Endothelial cell of umbilical vein (primary cell): ENCODE data around the gene MRPL57. TPM values are rescaled to one million over a fixed set of nuclear protein-coding genes. Genes with fewer than 3 reads are reported as not detected.
A peak's percentile ranks its signal among the peaks of the same experiment; 100 is the strongest.

Experiments
- BruUV-seq: library from RNA; stranded (reverse); fragments of 400-500 nt; replicated peaks from 2 replicates; lab custom pipeline; 2021; lab: Mats Ljungman, UMichigan
- CTCF ChIA-PET: fragments of 300-600, 350-600 bp; sonication (Branson Sonifier 250); formaldehyde crosslinking; loops from one replicate; lab custom pipeline; 2021; ENCODE audit warnings: antibody characterized with exemption, inconsistent platforms; lab: Charles Lee
- POLR2A ChIA-PET: fragments of 300-600, 350-600 bp; sonication (Branson Sonifier 250); formaldehyde crosslinking; loops from one replicate; lab custom pipeline; 2021; ENCODE audit warnings: antibody characterized with exemption, inconsistent platforms; lab: Charles Lee
- DNase-seq: peaks from one replicate; pipeline ENCODE4 v3.0.0-alpha.2; 2011; ENCODE audit warnings: low read depth, low spot score
- FAIRE-seq: peaks from 2 replicates; lab custom pipeline; 2011; peaks lifted over from hg19 to GRCh38; lab: Jason Lieb, UNC
- H2AFZ ChIP-seq: 2 replicates; pipeline ENCODE4 v1.6.0; 2012; ENCODE audit warnings: low read depth, low read length, control low read depth, inconsistent platforms
- H3K27ac ChIP-seq: 2 replicates; pipeline ENCODE4 v1.5.1; 2011; ENCODE audit warnings: low read depth, mild to moderate bottlenecking, control low read depth, low read length, moderate library complexity; ENCODE audit not compliant: insufficient read depth
- H3K27me3 ChIP-seq, 2 experiments: 2 replicates each; pipeline versions ENCODE4 v1.6.0 to v1.6.1; 2011; ENCODE audit warnings: low read length in 2 of 2, mixed read lengths in 1 of 2; ENCODE audit not compliant: control insufficient read depth in 2 of 2, insufficient read depth in 2 of 2
- H3K36me3 ChIP-seq, 2 experiments: 2 replicates in 1 of 2; 3 replicates in 1 of 2; pipeline ENCODE4 v1.5.1; 2011; ENCODE audit warnings: low read length in 2 of 2, mild to moderate bottlenecking in 1 of 2, moderate library complexity in 1 of 2; ENCODE audit not compliant: control insufficient read depth in 2 of 2, insufficient read depth in 2 of 2; ENCODE audit errors: extremely low read depth in 1 of 2
- H3K4me1 ChIP-seq: 3 replicates; pipeline ENCODE4 v1.5.1; 2011; ENCODE audit warnings: mild to moderate bottlenecking, low read length; ENCODE audit not compliant: control insufficient read depth, insufficient read depth; ENCODE audit errors: extremely low read depth
- H3K4me2 ChIP-seq: 2 replicates; pipeline ENCODE4 v1.6.1; 2011; ENCODE audit warnings: low read length, control low read depth, mixed read lengths; ENCODE audit not compliant: insufficient read depth
- H3K4me3 ChIP-seq, 3 experiments: fragments of 200-600 bp in 1 of 3; sonication (generic), shearing (Covaris generic) in 1 of 3; replicated peaks in 1 of 3; 2 replicates each; pipeline ENCODE4 v1.5.1; 2011 to 2016; ENCODE audit warnings: control low read depth in 3 of 3, low read length in 3 of 3, mild to moderate bottlenecking in 2 of 3, inconsistent platforms in 1 of 3, low read depth in 1 of 3, moderate library complexity in 1 of 3; ENCODE audit not compliant: insufficient read depth in 1 of 3
- H3K79me2 ChIP-seq: 2 replicates; pipeline ENCODE4 v1.6.0; 2012; ENCODE audit warnings: low read length, inconsistent platforms; ENCODE audit not compliant: control insufficient read depth, insufficient read depth
- H3K9ac ChIP-seq: replicated peaks from 2 replicates; pipeline ENCODE3; 2011; ENCODE audit warnings: low read length, control low read depth; ENCODE audit not compliant: insufficient read depth; ENCODE audit errors: extremely low read depth
- H3K9me1 ChIP-seq: replicated peaks from 3 replicates; pipeline ENCODE4 v1.6.0; 2011; ENCODE audit warnings: mild to moderate bottlenecking, low read length; ENCODE audit not compliant: control insufficient read depth, insufficient read depth; ENCODE audit errors: extremely low read depth
- H3K9me3 ChIP-seq: replicated peaks from 2 replicates; pipeline ENCODE4 v1.5.1; 2012; ENCODE audit warnings: low read length, inconsistent platforms; ENCODE audit not compliant: control insufficient read depth, insufficient read depth
- H4K20me1 ChIP-seq: replicated peaks from 2 replicates; pipeline ENCODE3; 2011; ENCODE audit warnings: mild to moderate bottlenecking, low read length; ENCODE audit not compliant: control insufficient read depth, insufficient read depth; ENCODE audit errors: extremely low read depth
- EZH2 ChIP-seq: IDR thresholded peaks from 2 replicates; pipeline ENCODE4 v1.6.1; 2012; ENCODE audit warnings: borderline replicate concordance, low read depth, mild to moderate bottlenecking, moderate library complexity, low read length, inconsistent platforms; ENCODE audit not compliant: severe bottlenecking
- GATA2 ChIP-seq: IDR thresholded peaks from 2 replicates; pipeline ENCODE4 v1.7.0; 2011; ENCODE audit warnings: low read depth, mild to moderate bottlenecking, moderate library complexity, mixed read lengths, low read length; ENCODE audit not compliant: insufficient read length, insufficient read depth
- JUN ChIP-seq: IDR thresholded peaks from 2 replicates; pipeline ENCODE4 v1.6.1; 2011; ENCODE audit warnings: borderline replicate concordance, low read depth; ENCODE audit not compliant: insufficient read length, insufficient read depth
- MYC ChIP-seq: IDR thresholded peaks from one replicate; pipeline ENCODE4 v1.6.1; 2011; ENCODE audit warnings: mild to moderate bottlenecking, low read depth, low read length
- POLR2A ChIP-seq: IDR thresholded peaks from 2 replicates; pipeline ENCODE4 v1.6.1; 2012; ENCODE audit warnings: low read depth, mild to moderate bottlenecking, control low read depth, low read length
- POLR2AphosphoS5 ChIP-seq: IDR thresholded peaks from 2 replicates; pipeline ENCODE4 v1.6.1; 2012; ENCODE audit warnings: low read depth, mild to moderate bottlenecking, control low read depth, low read length, moderate library complexity; ENCODE audit not compliant: insufficient read depth
- dilution Hi-C: fragments of 300-500 bp; cut with MboI; formaldehyde crosslinking; loops from one replicate; pipeline ENCODE4 v1.15.0; 2019; ENCODE audit warnings: low sequenced_read_pairs; ENCODE audit not compliant: extremely low pct_ligation_motif_present
- intact Hi-C: fragments of 100-400 bp; cut with micrococcal nuclease; formaldehyde crosslinking; loops from one replicate; pipeline ENCODE4 v1.10.0; 2022
- polyA plus RNA-seq, 4 experiments: library from polyadenylated mRNA; depleted of rRNA in 3 of 4; stranded (reverse) in 3 of 4; unstranded in 1 of 4; fragments of >200 nt; gene quantifications; 2 replicates each; pipeline versions ENCODE4 v1.2.1 to v1.2.3, GENCODE V29; 2011 to 2012; ENCODE audit warnings: missing spikeins in 1 of 4
- total RNA-seq: library from RNA; stranded (reverse); gene quantifications from 2 replicates; pipeline ENCODE4 v1.2.3, GENCODE V29; 2021
- TF ChIP-seq, protein P1 (sequence below): IDR thresholded peaks from 2 replicates; pipeline ENCODE4 v1.6.1; 2011; ENCODE audit not compliant: insufficient read depth, insufficient read length
- TF ChIP-seq, protein P2 (sequence below), 2 donors: IDR thresholded peaks; 1 replicate in 1 of 2; 2 replicates in 1 of 2; pipeline ENCODE4 v1.5.1; 2011; ENCODE audit warnings: low read length in 2 of 2, mild to moderate bottlenecking in 2 of 2, moderate library complexity in 2 of 2, control low read depth in 1 of 2, inconsistent platforms in 1 of 2, low read depth in 1 of 2; ENCODE audit not compliant: insufficient read depth in 1 of 2; ENCODE audit errors: extremely low read depth in 1 of 2

Gene MRPL57
- total and polyA plus RNA-seq, 2 donors (not counting 3 experiments of a cell fraction or from before 2014, with no cell fraction given) = 17.7 to 23.1 TPM

DNA sequence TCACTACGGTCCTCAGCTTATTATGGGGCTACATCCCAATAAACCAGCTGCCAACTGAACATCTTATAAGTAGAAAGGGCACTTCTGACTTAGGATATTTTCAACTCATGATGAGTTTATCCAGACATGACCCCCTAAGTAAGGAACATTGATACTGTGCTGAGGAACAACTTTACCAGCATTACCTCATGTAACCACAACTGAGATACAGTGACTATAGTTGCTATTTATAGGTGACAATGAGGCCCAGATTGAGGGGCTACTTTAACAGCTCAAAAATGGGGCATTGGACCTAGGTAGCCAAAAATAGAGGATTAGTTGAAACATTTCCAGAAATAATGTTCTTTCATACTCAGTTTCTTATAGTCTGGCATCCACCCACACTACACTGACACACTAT lies 26.9 kb upstream of the MRPL57 start:
- Histone ChIP-seq H3K27ac (no peak overlapping the region), H3K9me1 (no peaks in the 10 kb centered on the region), H3K4me2 (no peak overlapping the region), H2AFZ (no peak overlapping the region), H3K27me3 (no peaks in the 10 kb centered on the region), H3K36me3 (peaks cover 8 to 28% of the 10 kb centered on the region in 2 experiments), H3K9ac (no peak overlapping the region), H3K9me3 (no peaks in the 10 kb centered on the region), H4K20me1 (no peaks in the 10 kb centered on the region), H3K4me1 (no peaks in the 10 kb centered on the region), H3K79me2 (peaks cover 10% of the 10 kb centered on the region), H3K4me3 (no peak overlapping the region)
- FAIRE-seq (peak; percentile 49), DNase-seq (no peak)
- BruUV-seq = no TSS peak
- TF ChIP-seq POLR2AphosphoS5 = no peak
- no peak for TF ChIP-seq POLR2A
- TF ChIP-seq EZH2 = no peak
- no peak for TF ChIP-seq GATA2
- no peak for TF ChIP-seq JUN
- TF ChIP-seq, protein P1, sequence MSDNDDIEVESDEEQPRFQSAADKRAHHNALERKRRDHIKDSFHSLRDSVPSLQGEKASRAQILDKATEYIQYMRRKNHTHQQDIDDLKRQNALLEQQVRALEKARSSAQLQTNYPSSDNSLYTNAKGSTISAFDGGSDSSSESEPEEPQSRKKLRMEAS = no peak
- TF ChIP-seq, protein P2, sequence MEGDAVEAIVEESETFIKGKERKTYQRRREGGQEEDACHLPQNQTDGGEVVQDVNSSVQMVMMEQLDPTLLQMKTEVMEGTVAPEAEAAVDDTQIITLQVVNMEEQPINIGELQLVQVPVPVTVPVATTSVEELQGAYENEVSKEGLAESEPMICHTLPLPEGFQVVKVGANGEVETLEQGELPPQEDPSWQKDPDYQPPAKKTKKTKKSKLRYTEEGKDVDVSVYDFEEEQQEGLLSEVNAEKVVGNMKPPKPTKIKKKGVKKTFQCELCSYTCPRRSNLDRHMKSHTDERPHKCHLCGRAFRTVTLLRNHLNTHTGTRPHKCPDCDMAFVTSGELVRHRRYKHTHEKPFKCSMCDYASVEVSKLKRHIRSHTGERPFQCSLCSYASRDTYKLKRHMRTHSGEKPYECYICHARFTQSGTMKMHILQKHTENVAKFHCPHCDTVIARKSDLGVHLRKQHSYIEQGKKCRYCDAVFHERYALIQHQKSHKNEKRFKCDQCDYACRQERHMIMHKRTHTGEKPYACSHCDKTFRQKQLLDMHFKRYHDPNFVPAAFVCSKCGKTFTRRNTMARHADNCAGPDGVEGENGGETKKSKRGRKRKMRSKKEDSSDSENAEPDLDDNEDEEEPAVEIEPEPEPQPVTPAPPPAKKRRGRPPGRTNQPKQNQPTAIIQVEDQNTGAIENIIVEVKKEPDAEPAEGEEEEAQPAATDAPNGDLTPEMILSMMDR (IDR thresholded peaks at IDR 0.05; ENCODE audit: extremely low read depth in 1 of 2, insufficient read depth in 1 of 2, low read depth in 1 of 2, low read length in 2 of 2) = no peak
- no peak for TF ChIP-seq MYC
- dilution Hi-C loops (no loop called here), intact Hi-C loops (no loop called here)
- CTCF ChIA-PET = interaction anchor here (0.8 to 1.5 kb wide), 5 partner anchors 10 to 206 kb away, joined by 3 to 7 read pairs (median 3); partner anchors contain the start of genes MRPL57 and SKA3
- POLR2A ChIA-PET = no interaction called here
